GM10266 (cell line): ENCODE data around the gene LRMDA.

Source experiments
- DNase-seq: peaks from one replicate; pipeline ENCODE4 v3.0.0; 2012; ENCODE audit errors: extremely low spot score
- TF ChIP-seq, protein P1 (sequence below): IDR thresholded peaks from 2 replicates; pipeline ENCODE4 v1.5.1; 2012; ENCODE audit warnings: mild to moderate bottlenecking, low read depth; ENCODE audit not compliant: control insufficient read depth, insufficient read depth; ENCODE audit errors: missing control alignments

Gene LRMDA

DNA sequence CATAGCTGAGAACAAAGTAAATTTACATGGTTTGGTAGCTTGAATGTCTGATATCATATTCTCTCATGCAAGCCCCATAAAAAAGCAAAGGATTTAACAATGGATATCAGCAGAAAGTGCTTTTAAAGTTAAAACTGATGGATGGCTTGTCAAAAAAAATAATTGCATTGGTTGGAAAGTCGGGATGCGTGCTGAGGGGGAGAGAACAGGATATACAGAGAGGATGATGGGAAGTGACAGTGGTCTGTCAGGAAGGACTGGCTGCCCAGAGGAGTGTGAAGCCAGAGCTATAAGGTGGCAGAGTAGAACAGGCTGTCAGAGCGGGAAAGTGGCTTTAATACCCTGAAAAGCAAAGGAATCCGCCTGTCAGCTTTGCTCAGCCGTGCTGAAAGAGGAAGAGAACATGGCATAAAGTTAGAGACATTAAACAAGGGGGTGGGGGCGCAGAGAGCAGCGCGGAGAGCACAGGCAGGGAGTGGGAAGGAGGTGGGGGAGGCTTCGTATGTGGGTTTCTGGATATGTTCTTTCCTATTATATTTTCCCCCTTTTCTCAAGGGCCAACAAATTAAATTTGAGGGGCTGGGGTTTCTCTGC is 493.0 kb downstream of the LRMDA start:
- TF ChIP-seq, protein P1, sequence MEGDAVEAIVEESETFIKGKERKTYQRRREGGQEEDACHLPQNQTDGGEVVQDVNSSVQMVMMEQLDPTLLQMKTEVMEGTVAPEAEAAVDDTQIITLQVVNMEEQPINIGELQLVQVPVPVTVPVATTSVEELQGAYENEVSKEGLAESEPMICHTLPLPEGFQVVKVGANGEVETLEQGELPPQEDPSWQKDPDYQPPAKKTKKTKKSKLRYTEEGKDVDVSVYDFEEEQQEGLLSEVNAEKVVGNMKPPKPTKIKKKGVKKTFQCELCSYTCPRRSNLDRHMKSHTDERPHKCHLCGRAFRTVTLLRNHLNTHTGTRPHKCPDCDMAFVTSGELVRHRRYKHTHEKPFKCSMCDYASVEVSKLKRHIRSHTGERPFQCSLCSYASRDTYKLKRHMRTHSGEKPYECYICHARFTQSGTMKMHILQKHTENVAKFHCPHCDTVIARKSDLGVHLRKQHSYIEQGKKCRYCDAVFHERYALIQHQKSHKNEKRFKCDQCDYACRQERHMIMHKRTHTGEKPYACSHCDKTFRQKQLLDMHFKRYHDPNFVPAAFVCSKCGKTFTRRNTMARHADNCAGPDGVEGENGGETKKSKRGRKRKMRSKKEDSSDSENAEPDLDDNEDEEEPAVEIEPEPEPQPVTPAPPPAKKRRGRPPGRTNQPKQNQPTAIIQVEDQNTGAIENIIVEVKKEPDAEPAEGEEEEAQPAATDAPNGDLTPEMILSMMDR, result no peak
- DNase-seq, result no peak

DNA sequence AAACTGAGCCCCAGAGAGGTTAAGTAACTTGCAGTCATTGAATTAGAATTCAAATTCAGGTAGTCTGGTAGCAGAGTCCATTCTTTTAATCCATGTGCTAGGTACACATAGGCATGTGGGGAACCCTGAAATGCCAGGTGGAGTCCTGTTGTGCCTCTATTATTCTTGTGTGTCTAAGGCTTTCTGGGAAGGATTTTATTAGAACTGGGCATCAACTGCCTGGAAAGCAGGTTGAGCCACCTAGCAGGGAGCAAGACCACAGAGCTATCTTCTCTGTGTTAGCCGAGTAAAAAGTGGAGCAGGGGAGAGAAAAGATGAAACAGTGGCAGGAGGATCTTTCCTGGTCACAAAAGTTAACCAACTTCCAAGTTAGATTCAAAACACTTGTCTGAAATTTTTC is 494.6 kb downstream of the LRMDA start:
- TF ChIP-seq, protein P1, result no peak
- no peak for DNase-seq

DNA sequence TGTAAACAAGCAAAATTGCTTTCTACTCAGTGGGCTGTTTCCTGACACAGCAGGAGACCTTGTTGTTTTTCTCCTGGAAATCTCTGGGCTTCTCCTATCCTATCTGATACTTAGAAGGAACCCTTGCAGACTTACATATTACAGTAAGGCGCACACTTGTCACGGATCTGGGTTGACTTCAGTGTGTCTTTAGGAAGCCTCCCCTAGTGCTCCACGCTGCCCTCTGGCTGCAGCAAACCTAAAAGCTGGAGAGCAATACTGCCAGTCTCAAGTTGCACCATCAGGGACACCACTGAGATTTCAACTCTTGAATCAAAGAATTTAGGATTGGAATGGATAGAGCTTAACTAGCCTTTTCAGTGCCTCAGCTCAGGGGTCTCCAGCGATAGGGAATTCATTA is 495.3 kb downstream of the LRMDA start:
- DNase-seq, result no peak
- TF ChIP-seq, protein P1, result no peak

DNA sequence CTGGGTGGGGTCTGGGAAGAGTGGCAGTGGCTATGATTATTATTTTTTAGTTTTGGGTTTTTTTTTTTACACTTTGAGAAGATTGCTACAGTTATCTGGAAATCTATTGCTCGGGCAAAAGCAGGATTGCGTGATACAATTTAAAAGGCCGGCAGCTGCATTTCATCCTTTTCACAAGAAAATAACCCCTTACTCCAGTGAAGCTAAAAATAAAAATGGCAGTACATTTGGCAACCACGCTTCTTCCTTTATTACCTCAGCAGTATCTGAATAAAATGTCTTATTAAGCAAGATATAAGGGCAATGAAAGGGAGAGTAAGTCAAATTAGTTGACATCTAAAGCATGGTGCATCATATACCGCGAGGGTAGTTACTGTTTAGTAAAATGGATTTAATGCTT is 496.8 kb downstream of the LRMDA start:
- TF ChIP-seq, protein P1, result no peak
- no peak for DNase-seq

DNA sequence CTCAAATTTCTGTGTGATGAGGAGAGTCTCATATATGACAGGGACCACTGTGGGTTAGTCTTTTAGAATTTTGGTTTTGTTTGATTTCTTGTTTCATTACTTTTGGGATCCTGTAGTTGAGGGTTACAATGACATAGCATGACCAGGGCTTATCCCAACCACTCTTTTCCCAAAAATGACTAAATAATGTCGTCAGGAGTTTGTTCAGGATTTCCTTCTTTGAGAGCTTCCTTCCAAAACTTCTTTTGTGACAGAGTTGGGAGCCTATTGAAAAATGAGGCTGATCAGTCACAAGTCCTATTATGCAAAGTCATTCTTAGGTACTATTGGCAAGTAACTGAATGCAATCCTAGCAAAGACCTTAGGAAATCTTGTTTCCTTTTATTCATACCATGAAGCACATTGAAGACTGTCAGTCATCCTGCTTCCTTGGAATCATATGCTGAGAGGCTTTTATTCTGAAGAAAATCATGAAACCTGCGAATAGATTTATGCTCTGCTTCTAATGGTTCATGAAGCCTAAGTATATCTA is 498.3 kb downstream of the LRMDA start:
- TF ChIP-seq, protein P1, result no peak
- no peak for DNase-seq

DNA sequence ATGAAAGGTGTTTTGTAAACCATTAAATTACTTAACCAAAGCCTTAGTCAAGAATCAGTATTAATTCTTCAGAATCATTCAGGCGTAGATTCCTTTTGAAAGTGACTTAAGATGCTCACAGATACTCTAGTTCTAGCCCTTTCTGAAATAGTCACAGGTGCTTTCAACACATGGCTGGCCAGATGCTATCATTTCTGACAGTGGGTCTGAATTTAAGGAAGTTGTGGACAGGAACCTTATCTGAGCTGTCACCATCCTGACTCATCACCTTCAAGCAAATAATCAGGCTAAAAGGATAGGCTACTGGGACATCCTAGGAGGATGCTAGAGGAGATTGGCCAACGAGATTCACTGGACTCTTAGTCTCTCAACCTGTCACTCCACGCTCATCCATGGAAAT is 501.5 kb downstream of the LRMDA start:
- no peak for DNase-seq
- TF ChIP-seq, protein P1, result no peak

DNA sequence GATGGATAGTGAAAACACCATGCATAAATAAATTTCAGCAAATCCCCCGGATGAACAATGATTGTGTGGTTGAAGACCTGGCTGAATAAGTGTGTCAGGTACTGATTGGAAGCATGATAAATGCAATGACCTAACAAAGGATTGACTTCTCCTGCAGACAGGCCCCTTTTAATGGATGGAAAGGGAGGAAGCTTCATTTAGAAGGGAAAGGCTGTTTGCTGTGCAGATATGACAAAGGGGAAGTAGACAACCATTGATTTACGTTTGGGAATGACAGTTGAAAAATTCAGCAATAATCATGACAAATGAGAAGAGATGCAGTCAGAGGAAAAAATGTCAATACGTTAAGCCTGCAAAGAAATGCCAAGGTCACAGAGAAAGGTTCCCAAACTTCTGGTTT is 503.8 kb downstream of the LRMDA start:
- TF ChIP-seq, protein P1, result no peak
- DNase-seq, result no peak
